Activated CD4-positive, CD25-positive, alpha-beta regulatory T cell treated with anti-CD3 and anti-CD28 coated beads, Interleukin-2, amount 50 U/mL, for 72 hours (primary cell): ENCODE measurements around the gene ZCCHC7.
"Not testable (repeated sequence)": the region's sequence is repeated elsewhere in the genome, so short reads cannot be mapped to it uniquely, and the experiment has no call there.

ENCODE experiments used
- DNase-seq: peaks from one replicate; pipeline ENCODE4 v3.0.0; 2021

Gene ZCCHC7

GRCh38 chr9:37382161-37382981, 262.0 kb downstream of the ZCCHC7 start:
- DNase-seq, result no peak

GRCh38 chr9:37382982-37383357, 262.6 kb downstream of the ZCCHC7 start:
- no peak for DNase-seq

GRCh38 chr9:37383393-37383792, 263.0 kb downstream of the ZCCHC7 start:
- DNase-seq, result no peak

GRCh38 chr9:37383876-37384746, 263.7 kb downstream of the ZCCHC7 start:
- DNase-seq, result no peak

GRCh38 chr9:37385286-37385685, 264.9 kb downstream of the ZCCHC7 start:
- DNase-seq, result no peak

- no peak for DNase-seq
Measured at GRCh38 chr9:37386988-37387387, 266.6 kb downstream of the ZCCHC7 start.

GRCh38 chr9:37390759-37391158, 270.4 kb downstream of the ZCCHC7 start:
- no peak for DNase-seq

- no peak for DNase-seq
Measured at GRCh38 chr9:37392272-37392671, 271.9 kb downstream of the ZCCHC7 start.

- DNase-seq, result no peak
Measured at GRCh38 chr9:37395229-37395628, 274.9 kb downstream of the ZCCHC7 start.

GRCh38 chr9:37395663-37396062, 275.3 kb downstream of the ZCCHC7 start:
- no peak for DNase-seq

GRCh38 chr9:37397948-37398347, 277.6 kb downstream of the ZCCHC7 start:
- not testable (repeated sequence) for DNase-seq

- DNase-seq, result no peak
Measured at GRCh38 chr9:37398464-37399025, 278.2 kb downstream of the ZCCHC7 start.

- no peak for DNase-seq
Measured at GRCh38 chr9:37399336-37399735, 279.0 kb downstream of the ZCCHC7 start.

GRCh38 chr9:37404590-37404989, 284.2 kb downstream of the ZCCHC7 start:
- no peak for DNase-seq

- DNase-seq, result no peak
Measured at GRCh38 chr9:37405350-37405749, 285.0 kb downstream of the ZCCHC7 start.

- no peak for DNase-seq
Measured at GRCh38 chr9:37405764-37406380, 285.5 kb downstream of the ZCCHC7 start.

GRCh38 chr9:37406603-37407401, 286.4 kb downstream of the ZCCHC7 start:
- no peak for DNase-seq

- no peak for DNase-seq
Measured at GRCh38 chr9:37407468-37407867, 287.1 kb downstream of the ZCCHC7 start.
